K562 (cell line): ENCODE data around the gene RPL27.

Source experiments
- BACH1 ChIP-seq: fragments of 200-800 bp; sonication (Bioruptor generic); IDR thresholded peaks from 2 replicates; pipeline ENCODE4 v1.6.1; 2016; ENCODE audit warnings: missing genetic modification characterization, missing compliant biosample characterization
- CHD4 ChIP-seq: fragments of 200-600 bp; sonication (generic); IDR thresholded peaks from 3 replicates; pipeline ENCODE4 v1.6.1; 2012; ENCODE audit warnings: low read depth, mild to moderate bottlenecking, mixed read lengths, low read length, inconsistent platforms; ENCODE audit not compliant: insufficient read depth, insufficient replicate concordance, poor library complexity, severe bottlenecking
- HCFC1 ChIP-seq: IDR thresholded peaks from 2 replicates; pipeline ENCODE4 v1.6.1; 2012; ENCODE audit warnings: low read depth, low read length, improper control_type of control experiment
- RAD21 ChIP-seq, 2 experiments: fragments of 250-450 bp in 1 of 2; fragments of 450-650 bp in 1 of 2; sonication (Bioruptor Pico) in 1 of 2; formaldehyde crosslinking in 1 of 2; IDR thresholded peaks in 1 of 2; conservative IDR thresholded peaks in 1 of 2; 2 replicates each; pipeline versions ENCODE4 v1.4.0 to v1.8.0; 2020 to 2022; ENCODE audit warnings: mild to moderate bottlenecking in 2 of 2, moderate library complexity in 1 of 2
- SAFB2 ChIP-seq: fragments of 200-400 bp; formaldehyde crosslinking; IDR thresholded peaks from 2 replicates; pipeline ENCODE4 v1.6.1; 2018; ENCODE audit warnings: borderline replicate concordance, low read length, low read depth, moderate library complexity; ENCODE audit not compliant: severe bottlenecking
- ZNF212 ChIP-seq: fragments of 450-650 bp; formaldehyde crosslinking; IDR thresholded peaks from 2 replicates; pipeline ENCODE4 v1.4.0; 2020; ENCODE audit warnings: mild to moderate bottlenecking

DNA sequence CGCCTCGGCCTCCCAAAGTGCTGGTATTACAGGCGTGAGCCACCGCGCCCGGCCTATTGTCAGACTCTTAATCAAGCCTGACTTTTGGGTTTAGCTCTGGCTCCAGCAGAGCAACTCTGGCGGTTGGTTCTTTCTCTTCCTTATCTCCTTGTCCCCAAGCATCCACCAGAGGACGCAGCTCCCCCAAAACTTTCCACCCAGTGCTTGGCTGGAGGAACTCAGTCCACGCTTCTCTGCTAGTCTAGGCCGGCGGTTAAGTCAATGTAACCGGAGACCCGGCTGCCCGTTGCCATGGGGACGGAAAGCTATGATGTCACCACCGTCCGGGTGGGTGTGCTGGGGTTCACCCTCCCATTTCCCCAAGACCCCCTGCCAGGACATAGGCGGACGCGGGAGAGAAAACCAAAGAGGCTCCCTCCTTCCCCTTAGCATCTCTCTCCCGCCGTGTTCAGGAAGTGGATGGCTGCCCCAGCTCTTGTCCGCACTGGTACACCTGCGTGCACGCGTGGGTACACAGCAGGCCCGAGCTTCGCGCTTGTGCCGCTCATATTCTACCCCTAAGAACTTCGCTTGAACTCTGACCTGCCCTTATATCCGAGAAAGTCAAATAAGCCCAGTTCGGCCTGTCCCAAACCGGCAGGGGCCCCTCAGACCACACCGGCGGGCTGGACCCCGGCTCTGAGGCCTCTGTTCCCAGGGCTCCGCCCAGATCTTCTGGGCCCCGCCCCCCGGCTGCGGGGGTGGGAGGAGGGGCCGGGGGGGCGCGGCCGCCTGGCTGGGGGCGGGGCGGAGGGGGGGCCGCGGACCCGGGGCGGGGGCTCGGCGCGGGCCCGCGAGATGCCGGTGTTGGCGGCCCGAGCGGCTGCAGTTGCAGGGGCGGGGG lies 26.4 kb downstream of the RPL27 start, which contains the start of gene RND2:
- TF ChIP-seq RAD21 (CRISPR knock-in tag; conservative IDR thresholded peaks at IDR 0.05 in 1 of 2, IDR thresholded peaks at IDR 0.05 in 1 of 2), result peak; percentile 75 to 87
- no peak for TF ChIP-seq ZNF212 (CRISPR knock-in tag)
- peak; percentile 33; the same call in 1 of the 2 replicates for TF ChIP-seq HCFC1
- TF ChIP-seq SAFB2, result no peak
- no peak for TF ChIP-seq CHD4
- no peak for TF ChIP-seq BACH1 (tag)
